NAMALWA (cell line): ENCODE measurements around the gene CBFA2T2.

Source experiments
- DNase-seq: peaks from one replicate; pipeline ENCODE4 v3.0.0-alpha.2; 2015; ENCODE audit warnings: low spot score

Gene CBFA2T2

GRCh38 chr20:33653218-33653899 is 163.5 kb downstream of the CBFA2T2 start:
- peak; percentile 70 for DNase-seq

- no peak for DNase-seq
These were observed 164.2 kb downstream of the CBFA2T2 start for GRCh38 chr20:33653900-33654596.

- DNase-seq = no peak
These were observed 164.8 kb downstream of the CBFA2T2 start for GRCh38 chr20:33654680-33655161.

GRCh38 chr20:33655164-33655563 is 165.3 kb downstream of the CBFA2T2 start:
- no peak for DNase-seq

- DNase-seq = no peak
These were observed 166.3 kb downstream of the CBFA2T2 start for GRCh38 chr20:33656010-33656782.

GRCh38 chr20:33656783-33657703 is 167.1 kb downstream of the CBFA2T2 start:
- no peak for DNase-seq

- DNase-seq = no peak
These were observed 167.8 kb downstream of the CBFA2T2 start for GRCh38 chr20:33657704-33658095.

GRCh38 chr20:33658510-33658909 is 168.6 kb downstream of the CBFA2T2 start:
- no peak for DNase-seq

GRCh38 chr20:33658929-33659328 is 169.0 kb downstream of the CBFA2T2 start:
- no peak for DNase-seq

GRCh38 chr20:33659341-33660034 is 169.6 kb downstream of the CBFA2T2 start:
- DNase-seq = no peak

GRCh38 chr20:33660035-33660684 is 170.3 kb downstream of the CBFA2T2 start:
- DNase-seq = no peak

GRCh38 chr20:33660685-33661058 is 170.8 kb downstream of the CBFA2T2 start:
- DNase-seq = no peak

- no peak for DNase-seq
These were observed 172.3 kb downstream of the CBFA2T2 start, which contains the start of gene C20orf144 for GRCh38 chr20:33662172-33662571. Gene C20orf144 (plus strand): TSS chr20:33662327. CDS start chr20:33662346, 19 bp downstream.

- DNase-seq = peak; percentile 80
These were observed 173.5 kb downstream of the CBFA2T2 start for GRCh38 chr20:33663161-33664084.

- DNase-seq = no peak
These were observed 174.3 kb downstream of the CBFA2T2 start for GRCh38 chr20:33664085-33664761.

GRCh38 chr20:33664762-33665144 is 174.9 kb downstream of the CBFA2T2 start:
- no peak for DNase-seq

- DNase-seq = peak; percentile 99
These were observed 176.7 kb downstream of the CBFA2T2 start, which contains the start of gene ACTL10 for GRCh38 chr20:33666293-33667244. Gene ACTL10 (plus strand): TSS chr20:33666943. CDS start chr20:33667498, 555 bp downstream.
